B cell (primary cell): Measurements from ENCODE around the gene EEPD1. TPM values are rescaled to one million over a fixed set of nuclear protein-coding genes. Genes with fewer than 3 reads are reported as not detected.

ENCODE experiments used
- ATAC-seq: fragments of 200-7000 bp; cut with Tn5 transposase; one replicate; pipeline ENCODE4 v1.10.0; 2021; ENCODE audit warnings: low read depth, mild to moderate bottlenecking, moderate number of reproducible peaks, moderate library complexity
- CTCF ChIA-PET: fragments of 350-600 bp; sonication (Branson Sonifier 250); formaldehyde crosslinking; loops from one replicate; lab custom pipeline; 2021; ENCODE audit warnings: antibody characterized with exemption, inconsistent platforms; lab: Charles Lee
- POLR2A ChIA-PET: fragments of 350-600 bp; sonication (Branson Sonifier 250); formaldehyde crosslinking; loops from one replicate; lab custom pipeline; 2021; ENCODE audit warnings: antibody characterized with exemption; lab: Charles Lee
- DNase-seq: peaks from one replicate; pipeline ENCODE4 v3.0.0; 2013
- H2AFZ ChIP-seq: 2 replicates; pipeline ENCODE4 v1.6.1; 2012; ENCODE audit warnings: mild to moderate bottlenecking, low read depth, low read length; ENCODE audit not compliant: insufficient read depth, poor library complexity, severe bottlenecking
- H3K27ac ChIP-seq, 2 donors: 1 replicate in 1 of 2; 2 replicates in 1 of 2; pipeline ENCODE4 v1.5.1; 2012 to 2013; ENCODE audit warnings: low read length in 2 of 2, mild to moderate bottlenecking in 2 of 2, moderate library complexity in 1 of 2
- H3K27me3 ChIP-seq, 4 experiments: fragments of 200-600 bp in 1 of 4; sonication (generic) in 1 of 4; replicated peaks in 1 of 4; 1 replicate in 2 of 4; 2 replicates in 2 of 4; pipeline versions ENCODE4 v1.6.1 to v1.7.0; 2013 to 2016; ENCODE audit warnings: low read length in 3 of 4, mild to moderate bottlenecking in 2 of 4, mixed read lengths in 1 of 4, moderate library complexity in 1 of 4; ENCODE audit not compliant: insufficient read depth in 4 of 4, control insufficient read depth in 3 of 4; ENCODE audit errors: control extremely low read depth in 1 of 4
- H3K36me3 ChIP-seq, 2 experiments: replicated peaks in 1 of 2; 1 replicate in 1 of 2; 2 replicates in 1 of 2; pipeline versions ENCODE4 v1.6.1 to v1.7.1; 2013; ENCODE audit warnings: low read length in 1 of 2; ENCODE audit not compliant: insufficient read depth in 2 of 2, control insufficient read depth in 1 of 2; ENCODE audit errors: control extremely low read depth in 1 of 2, extremely low read depth in 1 of 2
- H3K4me1 ChIP-seq, 2 donors: fragments of 200-600 bp in 1 of 2; sonication (generic) in 1 of 2; 1 replicate in 1 of 2; 2 replicates in 1 of 2; pipeline versions ENCODE4 v1.5.1 to v1.6.1; 2013 to 2017; ENCODE audit warnings: low read length in 2 of 2; ENCODE audit not compliant: control insufficient read depth in 2 of 2, insufficient read depth in 2 of 2
- H3K4me2 ChIP-seq: replicated peaks from 2 replicates; pipeline ENCODE3; 2012; ENCODE audit warnings: mild to moderate bottlenecking, low read depth, low read length; ENCODE audit not compliant: poor library complexity, severe bottlenecking
- H3K4me3 ChIP-seq, 5 experiments: fragments of 200-600 bp in 1 of 5; sonication (generic) in 1 of 5; 1 replicate in 3 of 5; 2 replicates in 2 of 5; pipeline versions ENCODE4 v1.5.1 to v1.7.0; 2011 to 2016; ENCODE audit warnings: low read length in 4 of 5, mild to moderate bottlenecking in 4 of 5, low read depth in 2 of 5, control low read depth in 1 of 5, moderate library complexity in 1 of 5; ENCODE audit not compliant: insufficient read depth in 1 of 5; ENCODE audit errors: control extremely low read depth in 1 of 5, extremely low read depth in 1 of 5
- H3K79me2 ChIP-seq: fragments of 200-600 bp; sonication (generic); one replicate; pipeline ENCODE4 v1.6.0; 2016; ENCODE audit warnings: low read length; ENCODE audit not compliant: control insufficient read depth, insufficient read depth
- H3K9ac ChIP-seq: fragments of 200-600 bp; sonication (generic); 2 replicates; pipeline ENCODE4 v1.6.1; 2017; ENCODE audit warnings: mild to moderate bottlenecking, low read length, moderate library complexity
- H3K9me3 ChIP-seq, 3 donors: one replicate each; pipeline versions ENCODE4 v1.6.1 to v1.7.1; 2013; ENCODE audit warnings: low read length in 2 of 3; ENCODE audit not compliant: control insufficient read depth in 2 of 3, insufficient read depth in 1 of 3; ENCODE audit errors: control extremely low read depth in 1 of 3
- H4K20me1 ChIP-seq: 2 replicates; pipeline ENCODE4 v1.6.0; 2012; ENCODE audit warnings: mild to moderate bottlenecking, low read length; ENCODE audit not compliant: insufficient read depth, control insufficient read depth, poor library complexity, severe bottlenecking
- H3K27ac Mint-ChIP-seq: one replicate; pipeline ENCODE4 v1.8.0; 2021; ENCODE audit warnings: mixed read lengths
- H3K27me3 Mint-ChIP-seq: one replicate; pipeline ENCODE4 v1.8.0; 2021; ENCODE audit warnings: mixed read lengths
- H3K4me1 Mint-ChIP-seq: one replicate; pipeline ENCODE4 v1.8.0; 2021; ENCODE audit warnings: mixed read lengths
- H3K4me3 Mint-ChIP-seq: one replicate; pipeline ENCODE4 v1.8.0; 2021; ENCODE audit warnings: mixed read lengths
- H3K9me3 Mint-ChIP-seq: one replicate; pipeline ENCODE4 v1.8.0; 2022; ENCODE audit warnings: mixed read lengths; ENCODE audit not compliant: insufficient read depth
- CTCF ChIP-seq: fragments of 200-600 bp; IDR thresholded peaks from one replicate; pipeline ENCODE4 v1.8.0; 2022; ENCODE audit warnings: antibody characterized with exemption, mild to moderate bottlenecking
- EZH2 ChIP-seq: IDR thresholded peaks from 2 replicates; pipeline ENCODE4 v1.6.1; 2012; ENCODE audit warnings: borderline replicate concordance, low read depth, mild to moderate bottlenecking, moderate library complexity, low read length; ENCODE audit not compliant: insufficient read depth, poor library complexity, severe bottlenecking
- WGBS: methylation state at CpG from one replicate; pipeline ENCODE4 v1.1.5; 2013; ENCODE audit warnings: missing lambda C conversion rate; ENCODE audit not compliant: insufficient coverage; 5-methylcytosine and 5-hydroxymethylcytosine counted together
- intact Hi-C: fragments of 100-400 bp; cut with micrococcal nuclease; formaldehyde crosslinking; loops from one replicate; pipeline ENCODE4 v1.10.0; 2022
- polyA plus RNA-seq: library from polyadenylated mRNA; depleted of rRNA; stranded (reverse); fragments of >200 nt; gene quantifications from 2 replicates; pipeline ENCODE4 v1.2.3, GENCODE V29; 2012
- total RNA-seq, 2 donors: library from RNA; stranded (reverse); fragments of 120-200 nt in 1 of 2; gene quantifications; 1 replicate in 1 of 2; 2 replicates in 1 of 2; pipeline versions ENCODE4 v1.2.3 to v1.2.4, GENCODE V29; 2013 to 2022

EEPD1 gene
- total and polyA plus RNA-seq, 2 donors (not counting 1 experiment from before 2014, with no cell fraction given), result 0.49 to 4.1 TPM

GRCh38 chr7:36346260-36346831, 193.3 kb downstream of the EEPD1 start:
- DNase-seq (no peak), ATAC-seq (no peak)
- Histone ChIP-seq H2AFZ (no peak overlapping the region), H3K36me3 (no peaks in the 10 kb centered on the region), H3K9me3 (no peaks in the 10 kb centered on the region), H3K4me1 (no peaks in the 10 kb centered on the region), H3K4me2 (no peak overlapping the region), H3K27me3 (peaks cover 0 to 2% (median 0%) of the 10 kb centered on the region in 4 experiments), H4K20me1 (no peaks in the 10 kb centered on the region), H3K79me2 (no peaks in the 10 kb centered on the region), H3K4me3 (no peak overlapping the region), H3K9ac (no peak overlapping the region), H3K27ac (no peak overlapping the region)
- intact Hi-C loops, result no loop called here
- Mint-ChIP-seq H3K27ac (no peak overlapping the region), H3K27me3 (peaks cover 15% of the 10 kb centered on the region), H3K4me1 (no peaks in the 10 kb centered on the region), H3K9me3 (no peaks in the 10 kb centered on the region), H3K4me3 (no peak overlapping the region)
- TF ChIP-seq EZH2 (no peak), CTCF (no peak)
- 100% methylated on average over 4 of the region's 6 CpGs for WGBS
- CTCF ChIA-PET, result no interaction called here
- POLR2A ChIA-PET, result no interaction called here

- no peak for DNase-seq
- no peaks in the 10 kb centered on the region for H3K36me3 ChIP-seq
- no peak for ATAC-seq
- Mint-ChIP-seq H3K27ac (no peak overlapping the region), H3K4me3 (no peak overlapping the region), H3K4me1 (no peaks in the 10 kb centered on the region), H3K9me3 (no peaks in the 10 kb centered on the region), H3K27me3 (peaks cover 5% of the 10 kb centered on the region)
- no peaks in the 10 kb centered on the region for H3K9me3 ChIP-seq
- CTCF ChIA-PET, result no interaction called here
- intact Hi-C loops, result no loop called here
- H3K9ac ChIP-seq, result no peak overlapping the region
- H3K4me2 ChIP-seq, result no peak overlapping the region
- no peak overlapping the region for H2AFZ ChIP-seq
- no peaks in the 10 kb centered on the region for H4K20me1 ChIP-seq
- H3K79me2 ChIP-seq, result no peaks in the 10 kb centered on the region
- no peak overlapping the region for H3K4me3 ChIP-seq
- H3K27ac ChIP-seq, result no peak overlapping the region
- POLR2A ChIA-PET, result no interaction called here
- no peaks in the 10 kb centered on the region for H3K27me3 ChIP-seq
- H3K4me1 ChIP-seq, result no peaks in the 10 kb centered on the region
- no peak for TF ChIP-seq EZH2
- no peak for TF ChIP-seq CTCF
Measured at GRCh38 chr7:36348256-36348655, 195.2 kb downstream of the EEPD1 start.
